Naive thymus-derived CD4-positive, alpha-beta T cell (primary cell): ENCODE measurements around the gene PFN3. TPM values are rescaled to one million over a fixed set of nuclear protein-coding genes. Genes with fewer than 3 reads are reported as not detected.

Source experiments
- ATAC-seq: fragments of 150-1000 bp; cut with Tn5 transposase; 2 replicates; pipeline ENCODE4 v1.10.0; 2021; ENCODE audit warnings: mild to moderate bottlenecking, moderate library complexity
- CTCF ChIA-PET: fragments of 350-600 bp; sonication (Branson Sonifier 250); formaldehyde crosslinking; loops from one replicate; lab custom pipeline; 2021; ENCODE audit warnings: antibody characterized with exemption; lab: Charles Lee
- POLR2A ChIA-PET: fragments of 350-600 bp; sonication (Branson Sonifier 250); formaldehyde crosslinking; loops from one replicate; lab custom pipeline; 2021; ENCODE audit warnings: antibody characterized with exemption, inconsistent platforms; lab: Charles Lee
- DNase-seq, 9 donors: peaks; one replicate each; pipeline versions ENCODE4 v3.0.0 to v3.0.0-alpha.2; 2020 to 2022; ENCODE audit warnings: mixed read lengths in 1 of 9
- H3K27ac ChIP-seq: one replicate; pipeline ENCODE4 v1.7.0; 2013; ENCODE audit warnings: mild to moderate bottlenecking, low read depth, low read length, moderate library complexity
- H3K27me3 ChIP-seq, 2 donors: one replicate each; pipeline ENCODE4 v1.7.0; 2013; ENCODE audit warnings: low read length in 2 of 2, mild to moderate bottlenecking in 2 of 2, moderate library complexity in 2 of 2; ENCODE audit not compliant: control insufficient read depth in 2 of 2, insufficient read depth in 2 of 2
- H3K36me3 ChIP-seq, 3 experiments: 1 replicate in 2 of 3; 2 replicates in 1 of 3; pipeline ENCODE4 v1.7.0; 2013; ENCODE audit warnings: low read length in 3 of 3, mild to moderate bottlenecking in 3 of 3, moderate library complexity in 1 of 3; ENCODE audit not compliant: insufficient read depth in 3 of 3, control insufficient read depth in 2 of 3
- H3K4me1 ChIP-seq, 2 donors: one replicate each; pipeline ENCODE4 v1.7.0; 2013; ENCODE audit warnings: low read length in 2 of 2, mild to moderate bottlenecking in 2 of 2, moderate library complexity in 1 of 2; ENCODE audit not compliant: control insufficient read depth in 2 of 2, insufficient read depth in 2 of 2
- H3K4me3 ChIP-seq: 2 replicates; pipeline ENCODE4 v1.7.0; 2013; ENCODE audit warnings: mild to moderate bottlenecking, low read length
- H3K9me3 ChIP-seq, 3 experiments: 1 replicate in 2 of 3; 2 replicates in 1 of 3; pipeline ENCODE4 v1.7.0; 2013; ENCODE audit warnings: low read length in 3 of 3; ENCODE audit not compliant: control insufficient read depth in 2 of 3
- H3K27ac Mint-ChIP-seq, 9 donors: one replicate each; pipeline ENCODE4 v1.8.0; 2020 to 2022; ENCODE audit warnings: mixed read lengths in 9 of 9, mild to moderate bottlenecking in 8 of 9, moderate library complexity in 5 of 9, inconsistent platforms in 2 of 9
- H3K27me3 Mint-ChIP-seq, 5 donors: one replicate each; pipeline ENCODE4 v1.8.0; 2021 to 2022; ENCODE audit warnings: mixed read lengths in 5 of 5, mild to moderate bottlenecking in 1 of 5
- H3K36me3 Mint-ChIP-seq, 5 donors: one replicate each; pipeline ENCODE4 v1.8.0; 2020 to 2022; ENCODE audit warnings: mixed read lengths in 5 of 5, mild to moderate bottlenecking in 3 of 5, inconsistent platforms in 1 of 5
- H3K4me1 Mint-ChIP-seq, 7 donors: one replicate each; pipeline ENCODE4 v1.8.0; 2020 to 2022; ENCODE audit warnings: mixed read lengths in 7 of 7, mild to moderate bottlenecking in 3 of 7, inconsistent platforms in 1 of 7
- H3K4me3 Mint-ChIP-seq, 10 donors: one replicate each; pipeline ENCODE4 v1.8.0; 2020 to 2022; ENCODE audit warnings: mild to moderate bottlenecking in 10 of 10, mixed read lengths in 10 of 10, moderate library complexity in 6 of 10, inconsistent platforms in 2 of 10
- H3K9me3 Mint-ChIP-seq, 11 donors: one replicate each; pipeline ENCODE4 v1.8.0; 2020 to 2022; ENCODE audit warnings: mixed read lengths in 11 of 11, mild to moderate bottlenecking in 4 of 11, inconsistent platforms in 1 of 11, moderate library complexity in 1 of 11
- intact Hi-C, 2 donors: fragments of 100-400 bp; cut with micrococcal nuclease; formaldehyde crosslinking; loops; one replicate each; pipeline ENCODE4 v1.15.1; 2023
- polyA plus RNA-seq, 2 donors: library from polyadenylated mRNA; unstranded; fragments of 300-500 nt; fragmentation: Illumina TruSeq; gene quantifications; one replicate each; pipeline ENCODE4 v1.2.3, GENCODE V29; 2021
- total RNA-seq, 6 experiments: library from RNA in 5 of 6; stranded (reverse) in 5 of 6; gene quantifications; 1 replicate in 5 of 6; 2 replicates in 1 of 6; pipeline ENCODE4 v1.2.3 and lab custom pipeline; 2021 to 2026

The PFN3 gene
- total and polyA plus RNA-seq, 7 experiments from 2014 or later: not detected

DNA sequence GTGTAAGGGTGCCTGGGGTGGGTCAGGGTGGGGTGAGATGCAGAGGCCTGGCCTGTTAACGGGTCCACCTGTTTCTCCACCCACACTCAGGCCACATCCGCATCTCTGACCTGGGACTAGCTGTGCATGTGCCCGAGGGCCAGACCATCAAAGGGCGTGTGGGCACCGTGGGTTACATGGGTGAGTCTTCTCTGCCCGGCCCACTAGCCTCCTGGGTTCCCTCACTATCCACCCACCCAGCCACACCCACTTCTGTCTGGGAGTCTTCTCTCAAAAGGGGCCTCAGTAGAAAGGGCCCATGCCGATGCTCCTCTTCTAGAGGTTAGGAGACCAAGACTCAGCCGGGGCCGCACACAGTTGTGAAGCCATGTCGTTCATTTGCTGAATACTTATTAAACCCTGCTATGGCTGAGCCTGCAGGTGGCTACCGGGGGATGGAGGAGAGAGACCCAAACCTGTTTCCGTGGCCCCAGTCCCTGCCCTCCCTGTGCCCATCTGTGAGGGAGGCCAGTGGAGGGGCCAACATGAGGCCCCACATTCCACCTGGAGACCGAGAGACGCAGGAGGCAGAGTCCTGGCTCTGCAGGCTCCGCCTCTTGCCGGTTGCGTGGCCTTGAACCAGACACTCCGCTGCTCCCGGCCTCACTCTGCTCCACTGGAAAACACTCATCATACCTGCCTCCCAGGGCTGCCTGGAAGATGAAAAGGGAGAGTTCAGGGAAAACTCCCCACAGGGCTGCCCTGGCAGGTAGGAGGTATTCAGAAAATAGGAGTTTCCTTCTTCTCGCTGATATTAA is 34.7 kb upstream of the PFN3 start:
- Histone ChIP-seq H3K27me3 (no peaks in the 10 kb centered on the region), H3K36me3 (peaks cover 29 to 89% (median 47%) of the 10 kb centered on the region in 3 experiments), H3K9me3 (no peaks in the 10 kb centered on the region), H3K4me1 (peaks cover 51 to 86% of the 10 kb centered on the region in 2 donors), H3K4me3 (no peak overlapping the region), H3K27ac (peak overlapping the region; percentile 92)
- H3K4me3 Mint-ChIP-seq: peak overlapping the region in 8 of 10 donors; percentile 8 to 87 (median 40)
- no peaks in the 10 kb centered on the region for H3K27me3 Mint-ChIP-seq
- ChIA-PET CTCF (interaction anchor here (1.1 to 10.3 kb wide), 3 partner anchors 20 to 68 kb away, joined by 4 to 116 read pairs (median 4); partner anchors contain the start of gene PFN3), POLR2A (interaction anchor here (0.9 to 23.7 kb wide), 6 partner anchors 10 to 57 kb away, joined by 3 to 804 read pairs (median 97); partner anchors contain the start of genes GRK6 and PRR7)
- no peaks in the 10 kb centered on the region for H3K9me3 Mint-ChIP-seq
- peaks cover 47 to 96% (median 73%) of the 10 kb centered on the region in 7 donors for H3K4me1 Mint-ChIP-seq
- H3K36me3 Mint-ChIP-seq: peaks cover 0 to 44% (median 38%) of the 10 kb centered on the region in 5 donors
- ATAC-seq (no peak), DNase-seq (no peak)
- intact Hi-C loops: loop anchor here in 1 of 2 donors (10.0 kb wide), 1 partner anchor 1190 kb away; the partner anchor contains the start of gene CLK4
- H3K27ac Mint-ChIP-seq: peak overlapping the region; percentile 62 to 97 (median 89)

- CTCF ChIA-PET: interaction anchor here (0.7 to 10.3 kb wide), 4 partner anchors 10 to 69 kb away, joined by 4 to 116 read pairs (median 4); partner anchors contain the start of gene PFN3
- no peaks in the 10 kb centered on the region for H3K27me3 ChIP-seq
- Mint-ChIP-seq H3K27me3 (no peaks in the 10 kb centered on the region), H3K4me1 (peaks cover 47 to 96% (median 73%) of the 10 kb centered on the region in 7 donors), H3K9me3 (no peaks in the 10 kb centered on the region), H3K4me3 (peak overlapping the region; percentile 52 to 87 (median 80)), H3K36me3 (peaks cover 0 to 39% (median 31%) of the 10 kb centered on the region in 5 donors), H3K27ac (peak overlapping the region; percentile 81 to 97 (median 89))
- ATAC-seq (peak; percentile 6), DNase-seq (peak in 2 of 9 donors; percentile 37 to 53)
- POLR2A ChIA-PET: interaction anchor here (0.9 to 23.7 kb wide), 5 partner anchors 10 to 56 kb away, joined by 3 to 804 read pairs (median 15); partner anchors contain the start of genes GRK6 and PRR7
- no peaks in the 10 kb centered on the region for H3K9me3 ChIP-seq
- peaks cover 58 to 86% of the 10 kb centered on the region in 2 donors for H3K4me1 ChIP-seq
- H3K4me3 ChIP-seq: peak overlapping the region; percentile 4
- H3K27ac ChIP-seq: peak overlapping the region; percentile 92
- intact Hi-C loops: loop anchor here in 1 of 2 donors (10.0 kb wide), 1 partner anchor 1190 kb away; the partner anchor contains the start of gene CLK4
- peaks cover 29 to 83% (median 41%) of the 10 kb centered on the region in 3 experiments for H3K36me3 ChIP-seq
Observed at GRCh38 chr5:177434437-177434836, 34.0 kb upstream of the PFN3 start.

GRCh38 chr5:177433658-177434217 is 33.3 kb upstream of the PFN3 start:
- Histone ChIP-seq H3K27me3 (no peaks in the 10 kb centered on the region), H3K27ac (peak overlapping the region; percentile 92), H3K4me3 (peak overlapping the region; percentile 95), H3K9me3 (no peaks in the 10 kb centered on the region), H3K36me3 (peaks cover 29 to 79% (median 40%) of the 10 kb centered on the region in 3 experiments), H3K4me1 (peaks cover 62 to 85% of the 10 kb centered on the region in 2 donors)
- ChIA-PET POLR2A (interaction anchor here (1.3 to 23.7 kb wide), 4 partner anchors 9 to 30 kb away, joined by 6 to 804 read pairs (median 97); partner anchors contain the start of genes GRK6 and PRR7), CTCF (interaction anchor here (0.7 to 10.3 kb wide), 6 partner anchors 10 to 69 kb away, joined by 3 to 116 read pairs (median 4); partner anchors contain the start of genes PFN3 and PRR7)
- Mint-ChIP-seq H3K4me3 (peak overlapping the region; percentile 33 to 95 (median 74)), H3K9me3 (no peaks in the 10 kb centered on the region), H3K27me3 (no peaks in the 10 kb centered on the region), H3K4me1 (peaks cover 52 to 96% (median 75%) of the 10 kb centered on the region in 7 donors), H3K36me3 (peaks cover 0 to 43% (median 30%) of the 10 kb centered on the region in 5 donors), H3K27ac (peak overlapping the region; percentile 36 to 97 (median 89))
- DNase-seq (no peak), ATAC-seq (no peak)
- intact Hi-C loops: loop anchor here in 1 of 2 donors (10.0 kb wide), 1 partner anchor 1191 kb away; the partner anchor contains the start of gene CLK4

- H3K9me3 ChIP-seq: no peaks in the 10 kb centered on the region
- H3K36me3 Mint-ChIP-seq: peaks cover 0 to 42% (median 26%) of the 10 kb centered on the region in 5 donors
- ChIA-PET CTCF (interaction anchor here (1.0 to 10.3 kb wide), 6 partner anchors 12 to 68 kb away, joined by 3 to 116 read pairs (median 20); partner anchors contain the start of genes PFN3 and PRR7), POLR2A (interaction anchor here (1.1 to 23.7 kb wide), 6 partner anchors 8 to 38 kb away, joined by 4 to 804 read pairs (median 97); partner anchors contain the start of genes F12, GRK6 and PRR7)
- H3K27ac Mint-ChIP-seq: peak overlapping the region; percentile 38 to 97 (median 88)
- no peaks in the 10 kb centered on the region for H3K9me3 Mint-ChIP-seq
- peaks cover 29 to 73% (median 39%) of the 10 kb centered on the region in 3 experiments for H3K36me3 ChIP-seq
- intact Hi-C loops: loop anchor here in 1 of 2 donors (10.0 kb wide), 1 partner anchor 1192 kb away; the partner anchor contains the start of gene CLK4
- H3K4me1 ChIP-seq: peaks cover 67 to 78% of the 10 kb centered on the region in 2 donors
- H3K27me3 Mint-ChIP-seq: no peaks in the 10 kb centered on the region
- no peaks in the 10 kb centered on the region for H3K27me3 ChIP-seq
- H3K4me3 Mint-ChIP-seq: peak overlapping the region; percentile 30 to 95 (median 74)
- no peak for ATAC-seq
- H3K27ac ChIP-seq: peak overlapping the region; percentile 92
- DNase-seq: no peak
- peaks cover 50 to 96% (median 69%) of the 10 kb centered on the region in 7 donors for H3K4me1 Mint-ChIP-seq
- H3K4me3 ChIP-seq: peak overlapping the region; percentile 95
Observed at GRCh38 chr5:177432839-177433657, 32.6 kb upstream of the PFN3 start.

GRCh38 chr5:177432143-177432838 is 31.8 kb upstream of the PFN3 start:
- Mint-ChIP-seq H3K4me3 (peak overlapping the region; percentile 61 to 96 (median 94)), H3K27me3 (no peaks in the 10 kb centered on the region), H3K36me3 (peaks cover 0 to 45% (median 25%) of the 10 kb centered on the region in 5 donors), H3K4me1 (peaks cover 43 to 92% (median 72%) of the 10 kb centered on the region in 7 donors), H3K27ac (peak overlapping the region; percentile 91 to 97 (median 94)), H3K9me3 (no peaks in the 10 kb centered on the region)
- DNase-seq (peak in 1 of 9 donors; percentile 30), ATAC-seq (no peak)
- intact Hi-C loops: loop anchor here in 1 of 2 donors (10.0 kb wide), 1 partner anchor 1193 kb away; the partner anchor contains the start of gene CLK4
- H3K9me3 ChIP-seq: no peaks in the 10 kb centered on the region
- peak overlapping the region; percentile 95 for H3K4me3 ChIP-seq
- H3K36me3 ChIP-seq: peaks cover 29 to 65% (median 32%) of the 10 kb centered on the region in 3 experiments
- no peaks in the 10 kb centered on the region for H3K27me3 ChIP-seq
- H3K4me1 ChIP-seq: peaks cover 67 to 72% of the 10 kb centered on the region in 2 donors
- peak overlapping the region; percentile 92 for H3K27ac ChIP-seq
- CTCF ChIA-PET: interaction anchor here (1.0 to 10.3 kb wide), 10 partner anchors 10 to 68 kb away, joined by 3 to 116 read pairs (median 5); partner anchors contain the start of genes F12, PFN3 and PRR7
- POLR2A ChIA-PET: interaction anchor here (0.8 to 23.7 kb wide), 9 partner anchors 7 to 76 kb away, joined by 3 to 804 read pairs (median 5); partner anchors contain the start of genes F12, GRK6 and PRR7
